Omental fat pad (tissue), 4 donors: Measurements from ENCODE around the gene ALDH1A2. TPM values are rescaled to one million over a fixed set of nuclear protein-coding genes. Genes with fewer than 3 reads are reported as not detected.

Experiments used
- ATAC-seq: fragments of 150-250 bp; one replicate; pipeline ENCODE4 v1.9.1; 2016; ENCODE audit warnings: mild to moderate bottlenecking, moderate library complexity; ENCODE audit not compliant: low FRiP score
- DNase-seq: peaks from one replicate; pipeline ENCODE4 v3.0.0-alpha.2; 2019; ENCODE audit warnings: low spot score
- total RNA-seq, 4 donors: library from RNA; depleted of rRNA; stranded (reverse); fragments of >200 nt; gene quantifications; one replicate each; pipeline ENCODE4 v1.1.0, GENCODE V29; 2016
- TF ChIP-seq, protein P1 (sequence below), 3 donors: fragments of 450-650 bp; IDR thresholded peaks; one replicate each; pipeline ENCODE4 v1.5.1; 2016 to 2017; ENCODE audit warnings: antibody characterized with exemption in 3 of 3, mild to moderate bottlenecking in 3 of 3, moderate library complexity in 2 of 3

The ALDH1A2 gene
- total RNA-seq, 4 donors from 2014 or later = 16.6 to 172 (median 69.6) TPM

DNA sequence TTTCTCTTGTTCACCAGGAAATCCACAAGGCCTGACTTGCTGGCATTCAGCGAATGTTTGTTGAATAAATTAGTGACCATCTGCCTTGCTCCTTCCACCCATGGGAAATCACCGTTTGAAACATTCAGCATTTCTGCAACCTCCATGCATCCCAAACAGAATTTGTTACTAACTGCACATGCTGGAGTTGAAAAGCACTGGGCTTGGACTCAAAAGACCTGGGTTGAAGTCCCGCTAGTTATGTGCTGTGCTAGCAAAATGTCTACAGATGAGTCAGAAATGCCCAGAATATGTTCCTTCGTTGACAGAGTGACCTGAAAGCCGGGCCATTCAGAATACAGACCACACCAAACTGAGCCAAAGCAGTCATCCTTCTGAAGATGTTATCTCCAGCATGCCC, 144.6 kb downstream of the ALDH1A2 start:
- TF ChIP-seq, protein P1, sequence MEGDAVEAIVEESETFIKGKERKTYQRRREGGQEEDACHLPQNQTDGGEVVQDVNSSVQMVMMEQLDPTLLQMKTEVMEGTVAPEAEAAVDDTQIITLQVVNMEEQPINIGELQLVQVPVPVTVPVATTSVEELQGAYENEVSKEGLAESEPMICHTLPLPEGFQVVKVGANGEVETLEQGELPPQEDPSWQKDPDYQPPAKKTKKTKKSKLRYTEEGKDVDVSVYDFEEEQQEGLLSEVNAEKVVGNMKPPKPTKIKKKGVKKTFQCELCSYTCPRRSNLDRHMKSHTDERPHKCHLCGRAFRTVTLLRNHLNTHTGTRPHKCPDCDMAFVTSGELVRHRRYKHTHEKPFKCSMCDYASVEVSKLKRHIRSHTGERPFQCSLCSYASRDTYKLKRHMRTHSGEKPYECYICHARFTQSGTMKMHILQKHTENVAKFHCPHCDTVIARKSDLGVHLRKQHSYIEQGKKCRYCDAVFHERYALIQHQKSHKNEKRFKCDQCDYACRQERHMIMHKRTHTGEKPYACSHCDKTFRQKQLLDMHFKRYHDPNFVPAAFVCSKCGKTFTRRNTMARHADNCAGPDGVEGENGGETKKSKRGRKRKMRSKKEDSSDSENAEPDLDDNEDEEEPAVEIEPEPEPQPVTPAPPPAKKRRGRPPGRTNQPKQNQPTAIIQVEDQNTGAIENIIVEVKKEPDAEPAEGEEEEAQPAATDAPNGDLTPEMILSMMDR (IDR thresholded peaks at IDR 0.05) = no peak
- ATAC-seq (no peak), DNase-seq (no peak)

DNA sequence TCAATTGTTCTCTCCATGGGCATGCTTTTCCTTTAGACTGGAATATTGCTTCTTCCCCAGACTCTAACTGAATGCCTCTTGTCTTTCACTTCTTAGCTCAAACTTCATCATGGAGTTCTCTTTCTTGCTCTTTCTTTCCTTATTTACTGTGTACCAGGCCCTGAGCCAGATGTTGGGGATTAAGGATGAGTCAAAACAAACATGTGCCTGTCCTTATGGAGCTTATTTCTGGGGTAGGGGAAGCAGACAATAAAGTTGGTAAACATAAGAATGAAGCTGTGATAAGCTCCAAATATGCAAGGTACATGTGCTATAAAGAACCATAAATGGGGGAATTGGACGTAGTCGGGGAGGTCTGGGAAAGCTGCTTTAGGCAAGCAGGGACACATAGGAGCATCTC, 145.8 kb downstream of the ALDH1A2 start:
- TF ChIP-seq, protein P1 (IDR thresholded peaks at IDR 0.05) = no peak
- DNase-seq (no peak), ATAC-seq (no peak)

DNA sequence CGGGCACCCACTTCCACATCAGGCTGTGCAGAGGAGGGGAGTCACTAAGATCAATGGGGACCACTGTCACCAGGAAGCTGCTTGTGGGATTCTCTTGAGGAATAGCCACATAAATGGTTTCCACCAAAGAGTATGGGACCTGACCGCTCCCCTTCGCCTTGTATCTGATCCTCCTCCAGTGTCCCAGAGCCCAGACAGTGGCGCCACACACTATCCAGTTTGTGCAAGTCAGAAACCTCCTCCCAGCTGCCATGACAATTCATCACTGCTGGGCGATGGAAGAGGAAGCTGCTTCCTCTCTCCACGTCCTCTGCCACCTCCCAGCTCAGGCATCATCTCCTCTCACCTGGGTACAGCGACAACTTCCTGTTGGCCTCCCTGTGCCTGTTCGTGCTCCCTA, 147.5 kb downstream of the ALDH1A2 start:
- ATAC-seq (no peak), DNase-seq (no peak)
- TF ChIP-seq, protein P1 (IDR thresholded peaks at IDR 0.05) = no peak

DNA sequence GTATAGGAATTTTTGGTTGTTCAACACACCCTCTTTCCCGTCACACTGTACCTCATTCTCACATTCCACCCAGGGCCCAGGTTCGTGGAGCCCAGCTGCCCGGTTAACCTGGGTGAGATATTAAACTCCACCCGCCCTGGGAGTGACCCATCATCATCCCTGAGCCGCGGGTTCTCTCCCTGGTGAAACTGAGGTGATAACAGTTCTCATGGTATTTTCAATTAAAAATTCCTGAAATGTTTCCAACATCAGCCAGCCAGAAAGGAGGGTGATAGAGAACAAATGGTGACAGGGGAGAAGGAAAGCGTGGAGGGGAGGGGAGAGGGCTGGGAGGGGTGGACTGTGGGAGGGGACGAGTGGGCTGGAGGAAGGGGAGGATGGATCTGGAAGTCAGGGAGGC, 148.8 kb downstream of the ALDH1A2 start:
- DNase-seq (no peak), ATAC-seq (peak; percentile 26)
- TF ChIP-seq, protein P1 (IDR thresholded peaks at IDR 0.05) = no peak

DNA sequence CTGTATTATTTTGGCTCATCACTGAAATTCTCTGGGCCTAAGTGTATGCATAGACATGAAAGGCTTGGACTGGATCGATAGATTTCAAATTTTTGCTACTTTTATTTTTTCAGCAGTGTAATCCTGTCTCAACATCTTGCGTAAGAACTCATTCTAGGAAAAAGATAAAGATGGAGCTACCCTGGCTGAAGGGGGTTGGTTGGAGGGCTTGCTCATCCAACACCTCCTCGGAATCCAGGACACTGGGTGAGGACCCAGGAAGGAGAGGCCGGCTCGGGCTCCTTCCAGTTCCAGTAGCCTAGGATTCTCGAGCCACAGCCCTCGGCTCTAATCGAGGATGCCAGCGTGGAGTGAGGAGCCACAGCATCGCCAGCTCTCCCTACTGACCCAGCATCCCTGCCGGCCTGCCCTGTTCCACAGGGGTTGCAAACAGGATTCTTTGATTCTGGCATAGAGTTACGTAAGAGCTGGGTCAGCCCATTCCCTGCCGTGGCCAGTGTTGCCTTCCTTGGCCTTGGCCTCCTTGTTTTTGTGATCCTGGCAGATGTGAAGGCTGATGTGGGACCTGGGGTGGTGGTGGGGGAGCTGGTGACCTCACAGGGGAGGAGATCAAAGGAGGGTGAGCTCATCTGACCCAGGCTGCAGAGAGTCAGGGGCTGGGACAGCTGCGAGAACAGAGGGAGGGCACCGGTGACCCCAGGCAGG, 149.5 kb downstream of the ALDH1A2 start:
- no peak for DNase-seq
- ATAC-seq = peak; percentile 64
- TF ChIP-seq, protein P1 (IDR thresholded peaks at IDR 0.05) = no peak

DNA sequence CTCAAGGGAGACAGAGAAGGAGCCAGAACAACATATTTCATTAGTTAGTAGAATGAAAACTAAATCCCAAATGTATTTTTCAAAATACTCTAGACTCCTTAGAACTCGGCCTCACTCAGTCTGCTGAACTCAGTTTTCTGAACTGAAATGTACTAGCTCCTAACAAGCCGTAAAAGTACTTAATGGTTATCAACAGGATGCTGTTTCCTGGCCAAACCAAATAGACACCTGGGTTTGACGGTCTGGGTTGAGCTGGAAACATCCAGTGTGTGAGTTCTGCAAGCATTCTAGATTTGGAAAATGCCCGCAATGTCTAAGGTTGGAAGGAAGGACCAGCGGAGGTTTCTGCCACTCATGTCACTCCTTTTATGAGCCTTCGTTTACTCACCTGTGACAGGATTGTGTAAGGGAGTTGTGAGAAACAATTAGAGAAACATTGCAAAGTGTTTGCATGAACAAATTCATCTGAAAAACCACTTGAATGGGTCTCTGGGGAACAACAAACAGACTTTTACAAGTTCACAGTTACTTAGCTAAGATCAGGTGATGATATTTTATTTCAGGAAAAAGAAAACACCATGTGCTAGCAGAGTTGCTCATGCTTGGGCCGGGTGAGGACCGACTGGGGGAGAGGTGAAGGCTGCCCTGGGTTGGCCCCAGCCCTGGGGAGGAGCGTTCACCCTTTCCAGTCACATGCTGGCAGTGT, 151.0 kb downstream of the ALDH1A2 start:
- DNase-seq = no peak
- TF ChIP-seq, protein P1 (IDR thresholded peaks at IDR 0.05) = no peak
- ATAC-seq = no peak

DNA sequence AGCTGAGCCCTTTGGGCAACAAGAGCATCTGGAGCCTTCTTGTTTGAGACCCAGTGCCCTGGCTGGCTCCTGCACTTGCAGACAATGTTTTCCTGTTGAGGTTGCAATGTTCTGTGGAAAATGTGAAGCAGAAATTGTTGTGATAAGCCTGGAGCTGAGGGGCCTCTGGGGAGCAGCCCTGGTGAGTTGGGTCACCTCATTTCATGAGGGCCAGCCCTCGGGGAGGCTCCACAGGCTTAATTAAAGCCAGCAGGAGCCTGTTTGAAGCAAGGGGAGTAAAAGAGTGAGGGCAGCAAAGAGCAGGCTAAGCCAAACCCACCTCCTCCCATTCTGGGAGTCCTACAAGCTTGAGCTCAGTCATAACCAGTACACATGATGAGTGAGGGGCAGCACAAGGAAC, 154.3 kb downstream of the ALDH1A2 start:
- no peak for ATAC-seq

More for the DNA sequence above, 154.3 kb downstream of the ALDH1A2 start:
- no peak for DNase-seq
- TF ChIP-seq, protein P1 (IDR thresholded peaks at IDR 0.05) = no peak
